Naive thymus-derived CD4-positive, alpha-beta T cell (primary cell): ENCODE data around the gene GABARAPL1. TPM values are rescaled to one million over a fixed set of nuclear protein-coding genes. Genes with fewer than 3 reads are reported as not detected.
"Not testable (repeated sequence)": the region's sequence is repeated elsewhere in the genome, so short reads cannot be mapped to it uniquely, and the experiment has no call there.

ENCODE experiments used
- ATAC-seq: fragments of 150-1000 bp; cut with Tn5 transposase; 2 replicates; pipeline ENCODE4 v1.10.0; 2021; ENCODE audit warnings: mild to moderate bottlenecking, moderate library complexity
- CTCF ChIA-PET: fragments of 350-600 bp; sonication (Branson Sonifier 250); formaldehyde crosslinking; loops from one replicate; lab custom pipeline; 2021; ENCODE audit warnings: antibody characterized with exemption; lab: Charles Lee
- POLR2A ChIA-PET: fragments of 350-600 bp; sonication (Branson Sonifier 250); formaldehyde crosslinking; loops from one replicate; lab custom pipeline; 2021; ENCODE audit warnings: antibody characterized with exemption, inconsistent platforms; lab: Charles Lee
- DNase-seq, 9 donors: peaks; one replicate each; pipeline versions ENCODE4 v3.0.0 to v3.0.0-alpha.2; 2020 to 2022; ENCODE audit warnings: mixed read lengths in 1 of 9
- H3K27ac ChIP-seq: one replicate; pipeline ENCODE4 v1.7.0; 2013; ENCODE audit warnings: mild to moderate bottlenecking, low read depth, low read length, moderate library complexity
- H3K27me3 ChIP-seq, 2 donors: one replicate each; pipeline ENCODE4 v1.7.0; 2013; ENCODE audit warnings: low read length in 2 of 2, mild to moderate bottlenecking in 2 of 2, moderate library complexity in 2 of 2; ENCODE audit not compliant: control insufficient read depth in 2 of 2, insufficient read depth in 2 of 2
- H3K36me3 ChIP-seq, 3 experiments: 1 replicate in 2 of 3; 2 replicates in 1 of 3; pipeline ENCODE4 v1.7.0; 2013; ENCODE audit warnings: low read length in 3 of 3, mild to moderate bottlenecking in 3 of 3, moderate library complexity in 1 of 3; ENCODE audit not compliant: insufficient read depth in 3 of 3, control insufficient read depth in 2 of 3
- H3K4me1 ChIP-seq, 2 donors: one replicate each; pipeline ENCODE4 v1.7.0; 2013; ENCODE audit warnings: low read length in 2 of 2, mild to moderate bottlenecking in 2 of 2, moderate library complexity in 1 of 2; ENCODE audit not compliant: control insufficient read depth in 2 of 2, insufficient read depth in 2 of 2
- H3K4me3 ChIP-seq: 2 replicates; pipeline ENCODE4 v1.7.0; 2013; ENCODE audit warnings: mild to moderate bottlenecking, low read length
- H3K9me3 ChIP-seq, 3 experiments: 1 replicate in 2 of 3; 2 replicates in 1 of 3; pipeline ENCODE4 v1.7.0; 2013; ENCODE audit warnings: low read length in 3 of 3; ENCODE audit not compliant: control insufficient read depth in 2 of 3
- H3K27ac Mint-ChIP-seq, 9 donors: one replicate each; pipeline ENCODE4 v1.8.0; 2020 to 2022; ENCODE audit warnings: mixed read lengths in 9 of 9, mild to moderate bottlenecking in 8 of 9, moderate library complexity in 5 of 9, inconsistent platforms in 2 of 9
- H3K27me3 Mint-ChIP-seq, 5 donors: one replicate each; pipeline ENCODE4 v1.8.0; 2021 to 2022; ENCODE audit warnings: mixed read lengths in 5 of 5, mild to moderate bottlenecking in 1 of 5
- H3K36me3 Mint-ChIP-seq, 5 donors: one replicate each; pipeline ENCODE4 v1.8.0; 2020 to 2022; ENCODE audit warnings: mixed read lengths in 5 of 5, mild to moderate bottlenecking in 3 of 5, inconsistent platforms in 1 of 5
- H3K4me1 Mint-ChIP-seq, 7 donors: one replicate each; pipeline ENCODE4 v1.8.0; 2020 to 2022; ENCODE audit warnings: mixed read lengths in 7 of 7, mild to moderate bottlenecking in 3 of 7, inconsistent platforms in 1 of 7
- H3K4me3 Mint-ChIP-seq, 10 donors: one replicate each; pipeline ENCODE4 v1.8.0; 2020 to 2022; ENCODE audit warnings: mild to moderate bottlenecking in 10 of 10, mixed read lengths in 10 of 10, moderate library complexity in 6 of 10, inconsistent platforms in 2 of 10
- H3K9me3 Mint-ChIP-seq, 11 donors: one replicate each; pipeline ENCODE4 v1.8.0; 2020 to 2022; ENCODE audit warnings: mixed read lengths in 11 of 11, mild to moderate bottlenecking in 4 of 11, inconsistent platforms in 1 of 11, moderate library complexity in 1 of 11
- intact Hi-C, 2 donors: fragments of 100-400 bp; cut with micrococcal nuclease; formaldehyde crosslinking; loops; one replicate each; pipeline ENCODE4 v1.15.1; 2023
- polyA plus RNA-seq, 2 donors: library from polyadenylated mRNA; unstranded; fragments of 300-500 nt; fragmentation: Illumina TruSeq; gene quantifications; one replicate each; pipeline ENCODE4 v1.2.3, GENCODE V29; 2021
- total RNA-seq, 6 experiments: library from RNA in 5 of 6; stranded (reverse) in 5 of 6; gene quantifications; 1 replicate in 5 of 6; 2 replicates in 1 of 6; pipeline ENCODE4 v1.2.3 and lab custom pipeline; 2021 to 2026

Gene GABARAPL1
- total and polyA plus RNA-seq, 7 experiments from 2014 or later = 3.7 to 165 (median 28.2) TPM

GRCh38 chr12:10221846-10222245 lies 9.2 kb downstream of the GABARAPL1 start:
- H3K9me3 ChIP-seq = no peaks in the 10 kb centered on the region
- Mint-ChIP-seq H3K4me1 (peaks cover 0 to 17% (median 7%) of the 10 kb centered on the region in 7 donors), H3K36me3 (peaks cover 11 to 42% (median 16%) of the 10 kb centered on the region in 5 donors), H3K9me3 (no peaks in the 10 kb centered on the region), H3K27ac (peak overlapping the region in 1 of 9 donors; percentile 8), H3K27me3 (no peaks in the 10 kb centered on the region), H3K4me3 (no peak overlapping the region)
- H3K27ac ChIP-seq = no peak overlapping the region
- H3K36me3 ChIP-seq = peaks cover 0 to 25% (median 21%) of the 10 kb centered on the region in 3 experiments
- DNase-seq (no peak), ATAC-seq (no peak)
- intact Hi-C loops = no loop called here
- no peaks in the 10 kb centered on the region for H3K4me1 ChIP-seq
- CTCF ChIA-PET = interaction anchor here (0.6 to 0.7 kb wide), 2 partner anchors 340 to 362 kb away, joined by 3 read pairs; no protein-coding TSS in a partner anchor
- H3K27me3 ChIP-seq = no peaks in the 10 kb centered on the region
- no peak overlapping the region for H3K4me3 ChIP-seq
- POLR2A ChIA-PET = no interaction called here

- Histone ChIP-seq H3K4me3 (no peak overlapping the region), H3K27me3 (no peaks in the 10 kb centered on the region), H3K9me3 (no peaks in the 10 kb centered on the region), H3K36me3 (peaks cover 0 to 25% (median 21%) of the 10 kb centered on the region in 3 experiments), H3K27ac (no peak overlapping the region), H3K4me1 (no peaks in the 10 kb centered on the region)
- Mint-ChIP-seq H3K36me3 (peaks cover 11 to 42% (median 16%) of the 10 kb centered on the region in 5 donors), H3K4me3 (no peak overlapping the region), H3K27ac (no peak overlapping the region), H3K27me3 (no peaks in the 10 kb centered on the region), H3K4me1 (peaks cover 0 to 28% (median 15%) of the 10 kb centered on the region in 7 donors), H3K9me3 (no peaks in the 10 kb centered on the region)
- POLR2A ChIA-PET = interaction anchor here (1.4 kb wide), 1 partner anchor 8 kb away, joined by 3 read pairs; no protein-coding TSS in a partner anchor
- CTCF ChIA-PET = no interaction called here
- DNase-seq (no peak), ATAC-seq (peak; percentile 16)
- intact Hi-C loops = no loop called here
Measured at GRCh38 chr12:10223208-10223607, 10.5 kb downstream of the GABARAPL1 start.

GRCh38 chr12:10225426-10225825 lies 12.7 kb downstream of the GABARAPL1 start:
- H3K4me1 Mint-ChIP-seq = peaks cover 0 to 29% (median 17%) of the 10 kb centered on the region in 7 donors
- DNase-seq, H3K27ac ChIP-seq, ATAC-seq, H3K4me3 ChIP-seq, H3K4me3 Mint-ChIP-seq, H3K27ac Mint-ChIP-seq, POLR2A ChIA-PET, H3K9me3 ChIP-seq, H3K27me3 ChIP-seq, H3K27me3 Mint-ChIP-seq, H3K9me3 Mint-ChIP-seq, H3K4me1 ChIP-seq, intact Hi-C loops: not testable (repeated sequence)
- peaks cover 0 to 19% (median 18%) of the 10 kb centered on the region in 3 experiments for H3K36me3 ChIP-seq
- H3K36me3 Mint-ChIP-seq = peaks cover 11 to 35% (median 12%) of the 10 kb centered on the region in 5 donors
- CTCF ChIA-PET = interaction anchor here (0.8 kb wide), 1 partner anchor 12 kb away, joined by 3 read pairs; no protein-coding TSS in a partner anchor

- no peak overlapping the region for H3K4me3 ChIP-seq
- no peak overlapping the region for H3K27ac Mint-ChIP-seq
- ATAC-seq (no peak), DNase-seq (no peak)
- H3K27ac ChIP-seq = no peak overlapping the region
- H3K4me1 ChIP-seq = no peaks in the 10 kb centered on the region
- CTCF ChIA-PET = interaction anchor here (1.9 kb wide), 1 partner anchor 10 kb away, joined by 5 read pairs; no protein-coding TSS in a partner anchor
- POLR2A ChIA-PET = no interaction called here
- H3K4me1 Mint-ChIP-seq = peaks cover 0 to 29% (median 17%) of the 10 kb centered on the region in 7 donors
- H3K36me3 ChIP-seq = peaks cover 0 to 16% (median 13%) of the 10 kb centered on the region in 3 experiments
- intact Hi-C loops = no loop called here
- no peaks in the 10 kb centered on the region for H3K27me3 Mint-ChIP-seq
- peaks cover 5 to 29% (median 11%) of the 10 kb centered on the region in 5 donors for H3K36me3 Mint-ChIP-seq
- no peaks in the 10 kb centered on the region for H3K9me3 Mint-ChIP-seq
- no peaks in the 10 kb centered on the region for H3K9me3 ChIP-seq
- no peaks in the 10 kb centered on the region for H3K27me3 ChIP-seq
- H3K4me3 Mint-ChIP-seq = no peak overlapping the region
Measured at GRCh38 chr12:10226086-10226485, 13.4 kb downstream of the GABARAPL1 start.

- Histone ChIP-seq H3K27me3 (no peaks in the 10 kb centered on the region), H3K9me3 (no peaks in the 10 kb centered on the region), H3K36me3 (peaks cover 0 to 10% (median 6%) of the 10 kb centered on the region in 3 experiments), H3K27ac (no peak overlapping the region), H3K4me3 (no peak overlapping the region), H3K4me1 (no peaks in the 10 kb centered on the region)
- no peak overlapping the region for H3K27ac Mint-ChIP-seq
- intact Hi-C loops = no loop called here
- no peak overlapping the region for H3K4me3 Mint-ChIP-seq
- peaks cover 0 to 29% (median 17%) of the 10 kb centered on the region in 7 donors for H3K4me1 Mint-ChIP-seq
- DNase-seq (no peak), ATAC-seq (no peak)
- no peaks in the 10 kb centered on the region for H3K9me3 Mint-ChIP-seq
- peaks cover 1 to 22% (median 11%) of the 10 kb centered on the region in 5 donors for H3K36me3 Mint-ChIP-seq
- ChIA-PET CTCF (interaction anchor here (1.9 kb wide), 1 partner anchor 10 kb away, joined by 5 read pairs; no protein-coding TSS in a partner anchor), POLR2A (no interaction called here)
- H3K27me3 Mint-ChIP-seq = no peaks in the 10 kb centered on the region
Measured at GRCh38 chr12:10226731-10227130, 14.1 kb downstream of the GABARAPL1 start.

GRCh38 chr12:10227648-10228047 lies 15.0 kb downstream of the GABARAPL1 start:
- CTCF ChIA-PET = interaction anchor here (1.9 kb wide), 1 partner anchor 9 kb away, joined by 5 read pairs; no protein-coding TSS in a partner anchor
- ATAC-seq (no peak), DNase-seq (no peak)
- Histone ChIP-seq H3K9me3 (no peaks in the 10 kb centered on the region), H3K4me1 (no peaks in the 10 kb centered on the region), H3K36me3 (peaks cover 0 to 1% (median 0%) of the 10 kb centered on the region in 3 experiments), H3K4me3 (no peak overlapping the region), H3K27ac (no peak overlapping the region), H3K27me3 (no peaks in the 10 kb centered on the region)
- intact Hi-C loops = no loop called here
- POLR2A ChIA-PET = no interaction called here
- peaks cover 0 to 29% (median 17%) of the 10 kb centered on the region in 7 donors for H3K4me1 Mint-ChIP-seq
- H3K4me3 Mint-ChIP-seq = no peak overlapping the region
- H3K9me3 Mint-ChIP-seq = no peaks in the 10 kb centered on the region
- no peaks in the 10 kb centered on the region for H3K27me3 Mint-ChIP-seq
- H3K27ac Mint-ChIP-seq = peak overlapping the region in 3 of 9 donors; percentile 3 to 45 (median 41)
- H3K36me3 Mint-ChIP-seq = peaks cover 0 to 14% (median 5%) of the 10 kb centered on the region in 5 donors
